Ascending aorta (tissue), 2 donors: ENCODE data around the gene DNAJB6. TPM values are rescaled to one million over a fixed set of nuclear protein-coding genes. Genes with fewer than 3 reads are reported as not detected.

ENCODE experiments used
- DNase-seq, 2 donors: peaks; one replicate each; pipeline ENCODE4 v3.0.0-alpha.2; 2019; ENCODE audit warnings: low spot score in 2 of 2
- H3K27ac ChIP-seq, 2 donors: fragments of 200-600 bp; sonication (generic); one replicate each; pipeline ENCODE4 v1.5.1; 2016 to 2017; ENCODE audit warnings: mild to moderate bottlenecking in 1 of 2
- H3K27me3 ChIP-seq: fragments of 200-600 bp; sonication (generic); one replicate; pipeline ENCODE4 v1.5.1; 2017
- H3K36me3 ChIP-seq, 2 donors: fragments of 200-600 bp; sonication (generic); one replicate each; pipeline ENCODE4 v1.5.1; 2016
- H3K4me1 ChIP-seq, 2 donors: fragments of 200-600 bp; sonication (generic); one replicate each; pipeline ENCODE4 v1.5.1; 2016 to 2017; ENCODE audit warnings: mild to moderate bottlenecking in 1 of 2
- H3K4me3 ChIP-seq, 2 donors: fragments of 200-600 bp; sonication (generic); one replicate each; pipeline ENCODE4 v1.5.1; 2016 to 2017; ENCODE audit warnings: mild to moderate bottlenecking in 1 of 2
- H3K9me3 ChIP-seq, 2 donors: fragments of 200-600 bp; sonication (generic); one replicate each; pipeline ENCODE4 v1.5.1; 2016
- intact Hi-C: fragments of 100-400 bp; cut with DNase I; formaldehyde crosslinking; loops from one replicate; pipeline ENCODE4 v1.15.1; 2023
- total RNA-seq: library from RNA; depleted of rRNA; stranded (reverse); fragments of >200 nt; gene quantifications from one replicate; pipeline ENCODE4 v1.1.0, GENCODE V29; 2016
- TF ChIP-seq, protein P1 (sequence below), 3 experiments: fragments of 200-600 bp in 2 of 3; fragments of 450-650 bp in 1 of 3; sonication (generic) in 2 of 3; IDR thresholded peaks; one replicate each; pipeline ENCODE4 v1.5.1; 2016 to 2019; ENCODE audit warnings: antibody characterized with exemption in 3 of 3, mild to moderate bottlenecking in 1 of 3, moderate library complexity in 1 of 3

Gene DNAJB6
- total RNA-seq, 1 donor from 2014 or later, result 79.1 TPM

- Histone ChIP-seq H3K27ac (no peak overlapping the region), H3K36me3 (peaks cover 0 to 4% of the 10 kb centered on the region in 2 donors), H3K27me3 (no peaks in the 10 kb centered on the region), H3K4me3 (no peak overlapping the region), H3K9me3 (no peaks in the 10 kb centered on the region), H3K4me1 (no peaks in the 10 kb centered on the region)
- intact Hi-C loops, result no loop called here
- TF ChIP-seq, protein P1, sequence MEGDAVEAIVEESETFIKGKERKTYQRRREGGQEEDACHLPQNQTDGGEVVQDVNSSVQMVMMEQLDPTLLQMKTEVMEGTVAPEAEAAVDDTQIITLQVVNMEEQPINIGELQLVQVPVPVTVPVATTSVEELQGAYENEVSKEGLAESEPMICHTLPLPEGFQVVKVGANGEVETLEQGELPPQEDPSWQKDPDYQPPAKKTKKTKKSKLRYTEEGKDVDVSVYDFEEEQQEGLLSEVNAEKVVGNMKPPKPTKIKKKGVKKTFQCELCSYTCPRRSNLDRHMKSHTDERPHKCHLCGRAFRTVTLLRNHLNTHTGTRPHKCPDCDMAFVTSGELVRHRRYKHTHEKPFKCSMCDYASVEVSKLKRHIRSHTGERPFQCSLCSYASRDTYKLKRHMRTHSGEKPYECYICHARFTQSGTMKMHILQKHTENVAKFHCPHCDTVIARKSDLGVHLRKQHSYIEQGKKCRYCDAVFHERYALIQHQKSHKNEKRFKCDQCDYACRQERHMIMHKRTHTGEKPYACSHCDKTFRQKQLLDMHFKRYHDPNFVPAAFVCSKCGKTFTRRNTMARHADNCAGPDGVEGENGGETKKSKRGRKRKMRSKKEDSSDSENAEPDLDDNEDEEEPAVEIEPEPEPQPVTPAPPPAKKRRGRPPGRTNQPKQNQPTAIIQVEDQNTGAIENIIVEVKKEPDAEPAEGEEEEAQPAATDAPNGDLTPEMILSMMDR (IDR thresholded peaks at IDR 0.05), result no peak
- no peak for DNase-seq
Observed at GRCh38 chr7:157423886-157424565, 87.2 kb downstream of the DNAJB6 start.

GRCh38 chr7:157425137-157425731, 88.4 kb downstream of the DNAJB6 start:
- DNase-seq, result no peak
- Histone ChIP-seq H3K4me3 (no peak overlapping the region), H3K36me3 (peaks cover 0 to 4% of the 10 kb centered on the region in 2 donors), H3K9me3 (no peaks in the 10 kb centered on the region), H3K4me1 (no peaks in the 10 kb centered on the region), H3K27me3 (no peaks in the 10 kb centered on the region), H3K27ac (no peak overlapping the region)
- intact Hi-C loops, result no loop called here
- TF ChIP-seq, protein P1 (IDR thresholded peaks at IDR 0.05), result no peak

- Histone ChIP-seq H3K4me3 (no peak overlapping the region), H3K9me3 (no peaks in the 10 kb centered on the region), H3K27me3 (no peaks in the 10 kb centered on the region), H3K4me1 (no peaks in the 10 kb centered on the region), H3K36me3 (peaks cover 0 to 4% of the 10 kb centered on the region in 2 donors), H3K27ac (no peak overlapping the region)
- DNase-seq, result no peak
- intact Hi-C loops, result no loop called here
- TF ChIP-seq, protein P1 (IDR thresholded peaks at IDR 0.05), result no peak
Observed at GRCh38 chr7:157425761-157426160, 89.0 kb downstream of the DNAJB6 start.

DNA sequence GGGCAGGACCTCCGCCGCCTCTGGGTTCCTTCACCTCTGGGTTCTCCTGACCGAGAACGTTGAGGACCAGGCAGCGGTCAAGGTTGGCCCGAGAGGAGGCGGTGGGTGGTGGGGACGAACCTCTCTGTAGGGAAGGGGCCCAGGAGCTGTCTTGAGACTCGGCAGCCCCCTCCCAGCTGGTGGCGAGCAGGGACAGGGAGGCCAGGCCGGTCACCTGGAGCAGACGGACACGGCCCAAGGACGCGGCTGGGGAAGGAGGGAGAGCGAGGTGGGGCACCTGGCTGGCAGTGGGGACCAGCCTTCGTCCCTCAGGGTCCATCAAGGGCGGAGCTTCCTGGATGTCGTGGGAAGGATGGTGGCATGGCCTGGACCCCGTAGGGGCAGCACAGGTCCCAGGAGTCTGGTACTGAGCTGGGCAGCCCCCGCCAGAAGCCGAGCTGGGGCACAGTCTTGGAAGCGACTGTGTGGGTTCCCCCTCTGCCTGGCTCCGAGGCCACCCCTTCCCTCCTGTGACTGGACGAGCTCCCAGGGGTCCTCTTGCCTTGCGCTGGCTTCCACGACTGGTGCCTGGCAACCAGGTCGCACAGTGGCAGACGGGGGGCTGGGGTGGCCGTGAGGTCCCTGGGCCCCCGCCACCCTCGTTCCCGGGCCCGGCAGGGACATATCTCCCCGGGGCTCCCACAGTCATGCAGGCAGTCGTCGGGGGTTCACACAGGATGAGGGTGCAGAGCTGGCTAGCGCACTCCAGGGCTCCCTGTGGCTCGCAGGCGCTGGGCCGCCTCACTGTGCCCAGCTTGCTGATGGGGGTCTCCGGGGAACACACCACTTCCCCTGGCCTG, 89.9 kb downstream of the DNAJB6 start:
- H3K27me3 ChIP-seq, result no peaks in the 10 kb centered on the region
- H3K4me3 ChIP-seq, result no peak overlapping the region
- H3K9me3 ChIP-seq, result no peaks in the 10 kb centered on the region
- TF ChIP-seq, protein P1 (IDR thresholded peaks at IDR 0.05), result no peak
- H3K36me3 ChIP-seq, result peaks cover 0 to 4% of the 10 kb centered on the region in 2 donors
- no peak for DNase-seq
- H3K4me1 ChIP-seq, result no peaks in the 10 kb centered on the region
- intact Hi-C loops, result no loop called here
- H3K27ac ChIP-seq, result no peak overlapping the region

DNA sequence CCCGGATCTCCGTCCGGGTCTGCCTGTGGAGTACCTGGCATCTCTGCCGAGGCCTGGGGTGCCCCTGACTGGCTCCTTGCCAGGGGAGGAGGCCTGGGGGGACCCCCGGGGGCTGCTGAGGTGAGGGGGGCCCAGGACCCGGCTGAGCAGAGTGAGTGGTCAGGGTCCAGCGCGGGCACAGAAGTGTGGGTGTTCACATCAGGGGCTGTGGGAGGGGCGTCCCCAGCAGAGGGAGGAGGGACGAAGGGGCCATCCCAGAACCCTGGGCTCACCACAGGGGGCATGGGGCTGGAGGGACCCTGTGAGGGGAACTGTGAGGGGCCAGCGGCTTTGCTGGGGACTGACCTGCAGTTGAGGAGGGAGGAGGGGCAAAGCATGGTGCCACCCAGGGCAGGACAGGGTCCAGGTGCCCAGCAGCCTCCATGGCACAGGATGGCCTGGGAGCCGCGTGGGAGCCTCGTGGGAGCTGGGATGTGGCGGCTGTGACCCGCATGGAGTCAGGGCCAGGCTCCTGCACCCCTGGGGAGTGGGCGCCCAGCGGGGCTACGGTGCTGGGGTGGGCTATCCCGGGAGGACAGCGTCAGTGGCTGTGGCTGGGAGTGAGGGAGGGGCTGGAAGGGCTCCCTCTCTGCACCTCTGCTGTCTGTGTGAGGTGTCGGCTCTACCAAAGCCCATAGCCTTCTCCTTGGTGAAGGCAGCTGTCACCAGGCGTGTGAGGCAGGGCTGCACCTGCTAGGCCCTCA, 91.2 kb downstream of the DNAJB6 start:
- H3K27ac ChIP-seq, result no peak overlapping the region
- no peaks in the 10 kb centered on the region for H3K27me3 ChIP-seq
- no peaks in the 10 kb centered on the region for H3K36me3 ChIP-seq
- no peak for DNase-seq
- no peaks in the 10 kb centered on the region for H3K4me1 ChIP-seq
- no peaks in the 10 kb centered on the region for H3K9me3 ChIP-seq
- intact Hi-C loops, result no loop called here
- no peak overlapping the region for H3K4me3 ChIP-seq
- TF ChIP-seq, protein P1 (IDR thresholded peaks at IDR 0.05), result no peak
